GM21528 (cell line): ENCODE measurements around the gene ADAM33.

ENCODE experiments used
- ATAC-seq: cut with Tn5 transposase; IDR thresholded peaks from one replicate; pipeline ENCODE4 v1.9.1; 2021; ENCODE audit warnings: mild to moderate bottlenecking, moderate library complexity; ENCODE audit not compliant: unreplicated experiment, low FRiP score

ADAM33 gene

GRCh38 chr20:3690413-3690812 is 8.6 kb upstream of the ADAM33 start:
- no peak for ATAC-seq

- ATAC-seq, result no peak
These were observed 8.2 kb upstream of the ADAM33 start for GRCh38 chr20:3689978-3690377.

DNA sequence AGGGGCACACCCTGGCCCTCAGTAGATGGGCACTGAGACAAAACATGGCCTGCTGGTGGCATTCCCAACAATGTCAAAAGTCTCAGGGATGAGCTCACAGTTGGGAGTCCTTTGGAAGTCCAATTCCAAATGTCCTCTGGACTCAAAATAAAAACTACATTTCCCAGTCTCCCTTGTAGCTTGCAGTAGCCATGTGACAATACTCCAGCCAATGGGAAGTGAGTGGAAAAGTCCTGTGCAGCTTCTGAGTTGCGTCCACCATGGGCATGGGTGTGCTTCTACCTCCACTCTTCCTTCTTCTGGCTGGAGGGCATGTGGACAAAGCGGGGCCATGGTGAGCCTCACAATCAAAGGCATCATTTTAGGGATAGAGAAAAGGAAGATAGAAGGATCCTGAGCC is 5.8 kb upstream of the ADAM33 start:
- no peak for ATAC-seq

DNA sequence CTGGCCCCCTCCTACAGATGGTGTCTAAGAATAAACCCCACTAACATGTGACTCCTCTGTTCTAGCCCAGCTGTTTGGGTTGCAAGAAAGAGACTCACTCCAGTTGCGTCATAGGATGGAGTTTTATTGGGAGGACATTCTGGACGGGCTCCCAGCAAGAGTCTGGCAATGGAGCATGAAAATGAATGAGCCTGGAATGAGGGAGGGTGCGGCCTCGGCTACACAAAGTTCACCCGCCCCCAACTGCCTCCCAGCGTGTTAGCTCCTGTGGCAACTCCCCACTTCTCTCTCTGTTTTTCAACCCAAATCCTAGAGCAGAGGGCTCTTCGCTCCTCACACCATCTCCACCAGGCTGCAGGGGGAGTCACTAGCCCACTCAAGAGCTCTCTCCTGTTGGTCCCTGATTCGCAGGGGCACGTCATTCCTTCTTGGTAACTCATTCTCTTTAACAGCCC is 5.1 kb upstream of the ADAM33 start:
- ATAC-seq, result no peak

DNA sequence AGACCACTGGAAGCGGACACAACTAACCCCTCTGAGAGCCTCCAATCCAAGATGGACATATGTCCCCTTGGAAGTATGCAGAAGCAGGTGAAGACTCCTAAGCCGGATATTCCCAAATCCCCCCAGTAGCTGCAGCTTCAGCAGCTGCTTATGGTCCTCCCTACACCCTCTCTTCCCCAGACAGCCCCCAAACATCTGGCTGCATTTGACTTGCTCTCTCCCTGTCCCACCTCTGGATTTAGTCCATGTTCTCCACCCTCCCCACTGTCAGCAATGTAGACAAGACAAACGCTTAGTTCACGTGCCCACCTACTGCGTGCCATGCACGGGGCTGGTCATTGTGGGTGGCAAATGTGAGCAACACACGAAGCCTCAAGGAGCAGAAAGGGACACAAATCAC is 4.6 kb upstream of the ADAM33 start:
- ATAC-seq, result no peak

GRCh38 chr20:3685341-3685740 is 3.5 kb upstream of the ADAM33 start:
- no peak for ATAC-seq

DNA sequence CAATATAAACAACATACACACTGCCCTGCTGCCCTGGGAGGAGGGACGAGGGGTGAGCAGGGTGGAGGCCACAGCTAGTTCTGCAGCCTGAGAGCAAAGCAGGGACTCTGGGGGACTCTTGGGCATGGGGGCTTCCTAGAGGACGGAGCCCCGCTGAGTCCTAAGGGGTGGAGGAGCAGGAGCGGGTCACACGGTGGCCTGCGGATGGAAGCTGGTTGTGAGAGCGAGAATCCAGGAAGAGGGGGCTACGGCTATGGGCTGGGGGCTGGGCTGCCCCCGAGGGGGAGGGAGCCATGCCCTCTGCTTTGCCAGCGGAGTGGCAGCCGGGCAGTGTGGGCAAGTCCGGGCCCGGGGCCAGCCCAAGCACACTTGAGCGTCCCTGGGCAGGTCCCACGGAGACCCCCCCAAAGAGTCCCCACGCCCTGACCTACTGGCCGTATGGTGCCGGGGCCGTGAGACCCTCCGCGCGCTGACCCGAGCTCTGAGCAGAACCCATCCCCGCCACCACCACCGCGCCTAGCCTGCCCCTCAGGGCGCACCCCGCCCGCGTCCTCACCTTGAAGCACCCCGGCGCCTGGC is 369 bp downstream of the ADAM33 start:
- no peak for ATAC-seq

DNA sequence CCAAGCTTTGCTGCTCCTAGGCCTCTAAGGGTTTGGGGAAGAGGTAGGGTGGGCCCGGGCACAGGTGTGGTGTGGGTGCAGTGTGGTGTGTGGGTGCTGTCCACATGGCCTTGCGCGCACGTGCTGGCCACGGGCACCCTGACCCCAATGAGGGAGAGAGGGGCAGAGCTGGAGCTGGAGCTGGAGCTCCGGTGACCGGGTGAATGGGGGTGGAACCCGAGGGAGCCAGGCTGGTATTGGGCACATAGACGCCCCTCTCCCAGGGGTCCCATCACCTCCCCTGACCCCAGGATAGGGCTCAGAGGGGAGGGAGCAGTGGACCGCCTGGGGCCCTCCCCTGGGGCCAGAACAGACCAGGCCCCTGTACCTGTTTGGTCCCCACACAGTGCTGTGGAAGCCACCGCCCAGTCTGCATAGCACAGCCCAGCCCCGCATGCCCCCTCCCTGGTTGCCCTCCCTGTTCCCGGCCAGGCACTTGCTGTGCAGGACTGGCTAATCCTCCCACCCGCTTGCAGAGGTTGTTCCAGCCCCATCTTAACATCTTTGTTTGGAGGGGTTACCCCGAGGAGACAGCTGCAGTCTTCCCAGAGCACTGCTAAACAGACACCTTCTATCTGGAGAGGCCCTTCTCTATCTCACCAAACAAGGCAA is 984 bp downstream of the ADAM33 start:
- ATAC-seq, result no peak

- ATAC-seq, result no peak
These were observed 1.8 kb downstream of the ADAM33 start for GRCh38 chr20:3679749-3680700.

DNA sequence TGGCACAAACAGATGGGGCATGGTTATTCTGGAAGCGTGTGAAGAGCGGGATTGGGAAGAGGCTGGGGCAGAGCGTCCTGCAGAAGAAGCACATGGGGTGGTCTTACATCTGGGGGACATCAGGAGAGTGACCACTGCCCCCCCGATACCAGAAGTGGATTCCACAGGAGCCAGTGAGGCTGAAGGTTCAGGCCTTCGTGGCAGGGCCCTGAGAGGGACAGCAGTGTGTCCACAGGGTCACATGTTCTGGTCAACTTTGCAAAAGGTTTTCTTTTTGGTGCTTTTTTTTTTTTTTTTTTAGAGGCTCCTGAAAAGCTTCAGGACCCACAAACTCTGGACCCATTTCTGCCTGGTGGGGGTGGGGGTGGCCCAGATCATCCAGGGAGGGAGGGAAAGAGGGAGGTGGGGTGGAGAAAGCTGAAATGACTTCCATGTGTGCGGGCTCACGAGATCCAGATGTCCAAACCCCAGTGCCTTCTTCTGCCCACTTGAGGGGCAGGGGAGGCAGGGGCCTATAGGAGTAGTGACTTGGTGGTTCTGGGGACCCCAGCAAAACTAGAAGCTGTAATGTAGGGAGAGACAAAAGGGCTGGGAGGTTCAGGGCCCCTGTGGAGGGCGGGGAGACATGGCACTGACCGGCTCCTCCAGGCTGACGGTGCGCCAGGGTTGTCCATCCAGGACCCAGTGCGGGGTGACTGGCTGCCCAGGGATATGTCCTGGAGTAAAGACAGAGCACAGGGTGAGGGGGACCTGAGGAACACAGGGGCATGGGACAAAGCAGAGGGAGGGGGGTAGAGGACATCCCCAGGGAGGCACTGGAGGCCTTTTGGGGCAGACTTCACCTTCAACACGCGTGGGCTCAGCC is 2.7 kb downstream of the ADAM33 start:
- ATAC-seq, result no peak

- ATAC-seq, result no peak
These were observed 3.6 kb downstream of the ADAM33 start for GRCh38 chr20:3678198-3678597.

DNA sequence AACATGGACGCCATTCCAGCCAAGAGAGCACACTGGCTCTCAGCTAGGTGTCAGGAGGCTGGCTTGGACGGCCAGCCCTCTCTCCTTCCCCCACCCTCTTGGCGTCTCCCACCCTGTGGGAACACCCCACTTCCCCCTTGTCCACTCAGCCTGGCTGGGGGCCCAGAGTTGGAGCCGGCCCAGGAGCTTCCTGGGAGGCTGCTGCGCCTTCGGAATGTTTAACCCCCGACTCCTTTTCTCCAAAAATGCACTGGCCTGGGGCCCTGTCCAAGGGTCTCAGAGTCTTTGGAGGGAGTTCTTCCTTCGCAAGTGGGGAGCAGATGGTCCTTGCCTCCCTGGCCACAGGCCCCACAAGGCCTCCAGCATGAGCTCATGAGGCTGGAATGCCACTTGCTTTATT is 4.1 kb downstream of the ADAM33 start:
- no peak for ATAC-seq

DNA sequence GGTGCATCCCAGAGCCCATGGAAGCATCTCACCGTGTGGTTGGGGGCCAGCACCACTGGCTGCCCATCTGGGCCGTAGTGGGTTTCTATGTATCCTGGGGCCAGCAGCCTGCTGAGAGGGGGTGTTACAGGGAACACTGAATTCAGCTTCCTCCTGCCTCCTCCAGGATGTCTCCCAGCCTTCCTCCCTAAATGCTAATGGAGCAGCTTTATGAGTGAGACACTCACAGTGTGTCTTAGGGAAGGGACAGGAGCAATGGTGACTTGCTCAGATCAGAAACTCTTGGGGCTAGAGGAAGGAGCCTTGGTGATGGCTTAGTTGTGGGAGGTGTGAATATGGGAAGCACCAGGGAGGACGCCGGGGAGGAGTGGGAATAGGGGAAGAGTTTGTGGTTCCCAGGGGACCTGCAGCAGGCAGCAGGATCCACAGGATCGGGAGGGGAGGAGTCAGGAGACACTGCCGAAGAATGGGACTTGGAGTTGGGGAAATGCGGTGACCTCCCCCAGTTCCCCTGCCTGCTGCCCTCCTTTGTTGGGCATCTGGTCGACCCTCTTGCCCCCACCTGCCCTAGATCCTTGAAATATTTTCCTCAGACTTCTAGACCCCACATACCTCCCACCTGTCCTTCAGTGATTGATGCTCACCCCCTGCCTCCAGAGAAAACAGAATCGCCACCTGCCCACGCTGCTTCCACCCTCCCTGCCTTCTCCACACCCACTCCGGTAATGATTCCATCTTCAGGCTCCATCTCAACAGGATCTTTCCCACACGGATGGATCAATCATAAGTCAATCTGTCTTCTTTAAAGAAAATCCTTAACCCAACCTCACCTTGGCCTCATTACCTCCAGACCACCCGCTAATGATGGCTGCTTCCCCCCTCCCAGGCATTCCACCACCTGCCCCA is 6.6 kb downstream of the ADAM33 start:
- no peak for ATAC-seq

DNA sequence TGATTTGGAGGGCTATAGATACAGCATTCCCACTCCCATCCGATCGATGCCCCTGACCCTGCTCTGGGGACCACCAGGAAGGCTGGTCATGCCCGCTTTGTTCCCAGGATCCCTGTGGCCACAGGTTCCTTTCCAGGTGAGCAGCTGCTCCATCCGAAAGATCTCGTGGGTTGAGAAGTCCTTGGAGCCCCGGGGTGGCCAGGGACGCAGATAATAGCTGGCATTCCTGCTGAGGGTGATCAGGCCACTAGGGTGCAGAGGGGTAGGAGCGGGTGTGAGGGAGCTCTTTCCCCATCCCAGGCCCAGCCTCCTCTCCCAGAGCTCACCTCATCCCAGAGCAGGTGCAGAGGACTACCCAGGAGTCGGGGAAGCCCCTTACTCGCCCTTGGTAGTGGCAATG is 7.4 kb downstream of the ADAM33 start:
- ATAC-seq, result no peak

GRCh38 chr20:3673221-3674070 is 8.4 kb downstream of the ADAM33 start:
- no peak for ATAC-seq

DNA sequence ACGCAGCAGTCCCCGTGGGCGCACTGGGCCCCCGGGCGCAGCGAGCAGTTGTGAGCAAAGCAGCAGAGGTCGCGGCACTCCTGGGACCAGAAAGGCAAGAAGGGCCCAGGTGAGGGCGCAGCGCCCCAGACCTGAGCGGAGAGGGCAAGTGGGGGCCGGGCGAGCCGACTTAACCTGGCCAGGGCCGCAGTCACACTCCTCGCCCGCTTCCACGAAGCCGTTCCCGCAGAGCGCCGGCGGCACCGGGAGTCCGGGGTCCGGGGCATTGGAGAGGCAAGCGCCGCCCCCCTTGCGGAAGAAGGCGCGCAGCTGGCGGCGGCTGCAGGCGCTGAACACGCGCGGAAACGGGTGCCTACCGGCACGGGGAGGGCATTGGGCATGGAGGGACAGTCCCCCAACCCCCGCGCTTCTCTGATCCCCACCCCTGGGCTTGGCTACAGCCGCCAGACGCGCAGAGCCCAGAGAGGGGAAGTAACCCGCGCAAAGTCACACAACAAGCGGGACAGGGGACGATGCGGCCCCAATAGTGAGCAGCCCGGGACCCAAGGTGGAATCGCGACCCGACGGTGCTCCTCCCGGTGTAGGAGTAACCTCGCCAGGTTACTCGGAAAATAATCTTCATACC is 9.2 kb downstream of the ADAM33 start:
- no peak for ATAC-seq

GRCh38 chr20:3671986-3672546 is 9.7 kb downstream of the ADAM33 start:
- no peak for ATAC-seq

DNA sequence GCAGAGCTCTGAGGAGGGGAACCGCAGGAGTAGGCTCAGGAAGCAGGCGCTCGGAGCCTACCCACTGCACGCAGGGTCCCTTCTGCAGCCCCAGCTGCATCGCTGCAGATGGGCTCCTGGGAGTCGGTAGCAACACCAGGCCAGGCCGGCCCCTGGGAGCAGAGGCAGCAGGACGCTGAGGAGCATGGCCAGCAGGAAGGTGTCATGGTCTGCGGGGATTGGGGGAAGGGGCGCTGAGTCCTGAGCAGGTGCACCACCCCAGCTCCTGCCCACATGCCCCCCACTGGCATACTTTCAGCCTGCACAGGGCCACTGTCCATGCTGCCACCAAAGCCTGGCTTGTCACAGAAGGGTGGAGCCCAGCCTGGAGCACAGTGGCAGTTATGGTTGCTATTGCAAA is 10.9 kb downstream of the ADAM33 start:
- ATAC-seq, result no peak
